CD8-positive, alpha-beta memory T cell (primary cell): ENCODE results near the gene NRP1. TPM values are rescaled to one million over a fixed set of nuclear protein-coding genes. Genes with fewer than 3 reads are reported as not detected.
"Not testable (repeated sequence)": the region's sequence is repeated elsewhere in the genome, so short reads cannot be mapped to it uniquely, and the experiment has no call there.

Experiments used
- CTCF ChIA-PET: fragments of 350-600 bp; sonication (Branson Sonifier 250); formaldehyde crosslinking; loops from one replicate; lab custom pipeline; 2021; ENCODE audit warnings: antibody characterized with exemption; lab: Charles Lee
- POLR2A ChIA-PET: fragments of 350-600 bp; sonication (Branson Sonifier 250); formaldehyde crosslinking; loops from one replicate; lab custom pipeline; 2021; ENCODE audit warnings: antibody characterized with exemption; lab: Charles Lee
- DNase-seq, 5 donors: peaks; one replicate each; pipeline versions ENCODE4 v3.0.0 to v3.0.0-alpha.2; 2020 to 2022; ENCODE audit warnings: mixed read lengths in 1 of 5
- H3K27ac ChIP-seq: one replicate; pipeline ENCODE4 v1.7.0; 2013; ENCODE audit warnings: low read depth, mild to moderate bottlenecking, low read length, moderate library complexity
- H3K27me3 ChIP-seq: 2 replicates; pipeline ENCODE4 v1.7.0; 2013; ENCODE audit warnings: low read length, mild to moderate bottlenecking; ENCODE audit not compliant: insufficient read depth, poor library complexity, severe bottlenecking
- H3K36me3 ChIP-seq: 2 replicates; pipeline ENCODE4 v1.7.0; 2013; ENCODE audit warnings: mild to moderate bottlenecking, low read length, moderate library complexity; ENCODE audit not compliant: insufficient read depth
- H3K4me1 ChIP-seq: 2 replicates; pipeline ENCODE4 v1.7.0; 2013; ENCODE audit warnings: mild to moderate bottlenecking, low read length, moderate library complexity; ENCODE audit not compliant: insufficient read depth
- H3K4me3 ChIP-seq: 2 replicates; pipeline ENCODE4 v1.7.0; 2013; ENCODE audit warnings: mild to moderate bottlenecking, low read length
- H3K9me3 ChIP-seq: 2 replicates; pipeline ENCODE4 v1.7.0; 2013; ENCODE audit warnings: mild to moderate bottlenecking, low read length
- H3K27ac Mint-ChIP-seq, 8 donors: one replicate each; pipeline ENCODE4 v1.8.0; 2020 to 2021; ENCODE audit warnings: mixed read lengths in 8 of 8, mild to moderate bottlenecking in 6 of 8, inconsistent platforms in 3 of 8, moderate library complexity in 3 of 8
- H3K27me3 Mint-ChIP-seq, 2 donors: one replicate each; pipeline ENCODE4 v1.8.0; 2020 to 2021; ENCODE audit warnings: mixed read lengths in 2 of 2, mild to moderate bottlenecking in 1 of 2, moderate library complexity in 1 of 2
- H3K36me3 Mint-ChIP-seq, 3 donors: one replicate each; pipeline ENCODE4 v1.8.0; 2020 to 2021; ENCODE audit warnings: mixed read lengths in 3 of 3, inconsistent platforms in 1 of 3, mild to moderate bottlenecking in 1 of 3
- H3K4me1 Mint-ChIP-seq, 3 donors: one replicate each; pipeline ENCODE4 v1.8.0; 2020 to 2021; ENCODE audit warnings: mixed read lengths in 3 of 3, inconsistent platforms in 1 of 3, mild to moderate bottlenecking in 1 of 3
- H3K4me3 Mint-ChIP-seq, 7 donors: one replicate each; pipeline ENCODE4 v1.8.0; 2020 to 2021; ENCODE audit warnings: mixed read lengths in 7 of 7, mild to moderate bottlenecking in 6 of 7, moderate library complexity in 4 of 7, inconsistent platforms in 2 of 7
- H3K9me3 Mint-ChIP-seq, 5 donors: one replicate each; pipeline ENCODE4 v1.8.0; 2020 to 2022; ENCODE audit warnings: mixed read lengths in 5 of 5, mild to moderate bottlenecking in 3 of 5, moderate library complexity in 2 of 5, inconsistent platforms in 1 of 5
- polyA plus RNA-seq: library from polyadenylated mRNA; unstranded; fragments of 300-500 nt; fragmentation: Illumina TruSeq; gene quantifications from one replicate; pipeline ENCODE4 v1.2.3, GENCODE V29; 2021
- total RNA-seq, 2 experiments: library from RNA; stranded (reverse); gene quantifications; one replicate each; pipeline ENCODE4 v1.2.3, GENCODE V29; 2021

The NRP1 gene
- total RNA-seq (1 to 10 TPM; 2.1 to 2.2 TPM), polyA plus RNA-seq (not detected)

DNA sequence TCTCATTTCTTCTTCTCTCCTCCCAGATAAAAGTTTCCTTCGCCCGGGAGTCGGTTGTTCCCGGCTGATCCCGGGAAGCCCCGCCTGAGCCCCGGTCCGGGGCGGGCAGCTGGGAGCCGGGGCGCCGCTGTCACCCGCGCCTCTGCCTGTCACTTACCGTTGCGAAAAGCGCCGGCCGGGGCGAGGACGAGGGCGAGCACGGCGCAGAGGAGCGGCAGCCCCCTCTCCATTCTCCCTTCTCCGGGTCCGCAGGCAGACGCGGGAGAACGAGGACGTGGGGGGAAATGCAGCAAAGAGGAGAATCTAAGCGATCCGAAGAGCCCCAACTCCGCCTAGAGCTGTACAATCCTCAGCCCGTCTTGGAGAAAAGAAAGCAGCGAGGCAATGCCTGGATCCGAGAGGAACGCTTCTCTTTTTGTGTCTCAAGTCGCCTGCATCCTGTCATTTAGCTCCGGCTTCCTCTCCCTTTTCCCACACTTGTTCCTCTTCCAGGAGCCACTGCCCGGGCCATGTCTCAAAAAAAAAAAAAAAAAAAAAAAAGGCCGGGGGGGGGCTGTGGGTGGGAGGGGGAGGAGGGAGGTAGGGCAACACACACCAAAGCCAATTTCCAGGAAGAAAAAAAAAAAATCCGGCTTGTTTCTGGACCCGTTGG, at the start of gene NRP1:
NRP1 (minus strand) TSS at position 515 of the 652 bp plus-strand sequence; CDS start at position 230, 285 bp downstream.
- H3K4me3 ChIP-seq, result peak within 1 kb of the TSS; percentile 9

DNA sequence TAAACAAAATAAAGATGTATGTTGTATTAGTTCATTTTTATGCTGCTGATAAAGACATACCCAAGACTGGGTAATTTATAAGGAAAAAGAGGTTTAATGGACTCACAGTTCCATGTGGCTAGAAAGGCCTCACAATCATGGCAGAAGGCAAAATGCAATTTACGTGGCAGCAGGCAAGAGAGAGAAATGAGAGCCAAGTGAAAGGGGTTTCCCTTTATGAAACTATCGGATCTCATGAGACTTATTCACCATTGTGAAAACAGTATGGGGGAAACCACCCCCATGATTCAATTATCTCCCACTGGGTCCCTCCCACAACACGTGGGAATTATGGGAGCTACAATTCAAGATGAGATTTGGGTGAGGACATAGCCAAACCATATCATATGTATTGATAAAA, 49.7 kb upstream of the NRP1 start:
- H3K4me1 ChIP-seq, DNase-seq, H3K27me3 Mint-ChIP-seq, H3K9me3 Mint-ChIP-seq, H3K36me3 ChIP-seq, H3K4me3 Mint-ChIP-seq, H3K4me3 ChIP-seq, H3K36me3 Mint-ChIP-seq, H3K27ac ChIP-seq, H3K27ac Mint-ChIP-seq, H3K27me3 ChIP-seq, H3K9me3 ChIP-seq, H3K4me1 Mint-ChIP-seq, CTCF ChIA-PET, POLR2A ChIA-PET: not testable (repeated sequence)

More for the DNA sequence above, at the start of gene NRP1:
- ChIA-PET CTCF (interaction anchor here (1.2 kb wide), 1 partner anchor 11 kb away, joined by 3 read pairs; no protein-coding TSS in a partner anchor), POLR2A (no interaction called here)
- H3K4me1 Mint-ChIP-seq, result peaks cover 19 to 36% (median 29%) of the 10 kb centered on the region in 3 donors
- H3K27ac Mint-ChIP-seq, result peak within 1 kb of the TSS in 4 of 8 donors; percentile 2 to 67 (median 36)
- H3K36me3 Mint-ChIP-seq, result peaks cover 0 to 2% (median 0%) of the 10 kb centered on the region in 3 donors
- H3K4me1 ChIP-seq, result peaks cover 14% of the 10 kb centered on the region
- H3K27ac ChIP-seq, result no peak within 1 kb of the TSS
- H3K27me3 Mint-ChIP-seq, result peaks cover 40 to 73% of the 10 kb centered on the region in 2 donors
- no peaks in the 10 kb centered on the region for H3K36me3 ChIP-seq
- no peaks in the 10 kb centered on the region for H3K9me3 Mint-ChIP-seq
- no peaks in the 10 kb centered on the region for H3K9me3 ChIP-seq
- H3K27me3 ChIP-seq, result peaks cover 38% of the 10 kb centered on the region
- DNase-seq, result no peak
- H3K4me3 Mint-ChIP-seq, result peak within 1 kb of the TSS; percentile 78 to 91 (median 83)

DNA sequence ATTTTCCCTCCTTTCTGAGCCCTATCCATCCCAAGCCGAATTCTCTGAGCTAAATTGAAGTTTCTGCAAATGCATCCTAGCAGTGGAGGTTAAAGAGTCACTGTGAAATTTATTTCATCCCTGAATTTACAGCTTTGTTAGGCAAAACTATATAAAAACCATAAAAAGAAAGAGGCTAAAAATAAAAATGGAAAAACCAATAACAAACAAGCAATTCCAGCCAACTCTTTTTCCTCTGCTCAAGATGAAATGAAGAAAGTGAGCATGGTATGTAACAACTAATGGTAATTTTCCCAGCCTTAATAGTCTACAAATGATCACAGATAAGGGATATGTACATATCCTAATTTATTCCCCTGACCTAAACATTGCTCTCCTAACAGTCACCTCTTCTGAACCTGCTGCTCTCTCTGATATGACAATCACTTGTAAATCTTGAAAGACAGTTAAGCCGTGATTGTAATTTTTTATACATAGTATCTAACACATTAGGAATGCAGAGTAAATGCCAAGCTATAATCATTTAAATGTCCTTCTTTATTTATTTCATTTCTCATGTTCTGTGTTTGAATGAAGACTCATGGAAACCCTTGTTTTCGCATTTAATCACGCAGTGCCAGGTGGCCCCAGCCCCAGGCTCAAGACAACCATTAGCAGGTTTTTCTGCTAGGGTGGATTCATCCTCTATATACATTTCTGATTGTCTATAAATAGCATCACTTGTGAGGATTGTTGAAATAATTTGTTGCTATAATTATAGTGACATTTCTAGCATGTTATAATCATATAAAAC, 48.6 kb upstream of the NRP1 start:
- ChIA-PET POLR2A (no interaction called here), CTCF (no interaction called here)
- Histone ChIP-seq H3K27ac (no peak overlapping the region), H3K4me1 (no peaks in the 10 kb centered on the region), H3K27me3 (peaks cover 4% of the 10 kb centered on the region), H3K9me3 (no peaks in the 10 kb centered on the region), H3K4me3 (no peak overlapping the region), H3K36me3 (no peaks in the 10 kb centered on the region)
- Mint-ChIP-seq H3K27ac (no peak overlapping the region), H3K4me3 (no peak overlapping the region), H3K9me3 (no peaks in the 10 kb centered on the region), H3K4me1 (no peaks in the 10 kb centered on the region), H3K36me3 (no peaks in the 10 kb centered on the region), H3K27me3 (peaks cover 7 to 10% of the 10 kb centered on the region in 2 donors)
- DNase-seq, result no peak

DNA sequence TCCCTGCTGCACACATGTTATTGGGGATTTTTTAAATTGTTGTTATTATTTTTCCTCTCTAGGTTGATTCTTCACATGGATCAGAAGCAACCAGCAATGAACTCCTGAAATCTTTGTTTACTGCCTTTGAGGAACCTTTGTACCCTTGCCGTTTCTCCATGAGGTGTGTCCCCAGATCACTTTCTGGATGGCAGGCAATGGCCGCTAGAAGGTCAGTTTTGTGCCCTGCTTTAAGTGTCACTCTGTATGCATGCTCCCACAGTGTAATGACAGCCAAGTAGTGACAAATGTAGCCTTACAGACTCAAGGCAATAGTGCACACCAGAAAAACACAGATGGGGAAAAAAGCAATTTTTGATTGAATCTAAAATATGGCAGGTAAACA, 47.7 kb upstream of the NRP1 start:
- no peaks in the 10 kb centered on the region for H3K36me3 ChIP-seq
- no peak overlapping the region for H3K27ac ChIP-seq
- H3K27me3 Mint-ChIP-seq, result peaks cover 10 to 12% of the 10 kb centered on the region in 2 donors
- no peaks in the 10 kb centered on the region for H3K4me1 ChIP-seq
- no peaks in the 10 kb centered on the region for H3K4me1 Mint-ChIP-seq
- no peaks in the 10 kb centered on the region for H3K9me3 ChIP-seq
- POLR2A ChIA-PET, result no interaction called here
- H3K36me3 Mint-ChIP-seq, result no peaks in the 10 kb centered on the region
- no peak overlapping the region for H3K27ac Mint-ChIP-seq
- no peak overlapping the region for H3K4me3 ChIP-seq
- no peak for DNase-seq
- CTCF ChIA-PET, result no interaction called here
- H3K9me3 Mint-ChIP-seq, result no peaks in the 10 kb centered on the region
- peaks cover 4% of the 10 kb centered on the region for H3K27me3 ChIP-seq
- H3K4me3 Mint-ChIP-seq, result no peak overlapping the region

DNA sequence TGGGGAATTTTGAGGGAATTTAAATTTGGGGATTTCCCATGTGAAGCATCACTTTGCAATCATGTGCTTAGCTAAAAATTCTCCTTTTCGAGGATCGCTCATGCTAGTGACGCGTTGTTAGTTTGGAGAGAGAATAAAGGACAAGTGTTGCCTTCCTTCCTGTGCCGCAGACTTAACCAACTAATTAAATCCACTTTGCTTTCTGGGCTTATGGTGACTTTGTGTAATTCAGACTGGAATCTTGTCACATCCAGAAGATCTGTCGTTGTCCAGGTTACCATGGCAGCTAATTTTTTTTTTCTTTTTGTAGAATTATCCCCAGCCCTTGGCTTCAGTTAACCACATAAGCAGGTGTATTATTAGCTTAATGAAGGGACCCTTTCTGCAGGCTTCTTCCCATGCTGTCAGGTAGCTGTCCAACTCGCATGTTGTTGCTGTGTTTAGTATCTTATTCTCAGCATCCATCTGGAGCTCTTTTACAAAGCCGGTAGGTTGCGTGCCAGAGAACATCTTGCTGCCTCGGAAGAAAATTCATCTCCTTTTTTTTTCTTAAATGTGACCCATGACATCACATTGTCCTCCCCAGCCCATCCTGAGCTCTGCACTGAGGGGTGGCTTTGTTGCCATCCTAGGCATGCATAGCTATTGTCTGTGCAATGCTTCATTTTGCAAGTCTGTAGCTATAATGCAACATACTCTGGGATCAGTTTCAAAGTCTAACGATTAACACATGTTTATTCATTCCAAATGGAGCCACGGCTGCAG, 47.2 kb upstream of the NRP1 start:
- ChIA-PET CTCF (no interaction called here), POLR2A (interaction anchor here (1.0 kb wide), 1 partner anchor 9 kb away, joined by 3 read pairs; no protein-coding TSS in a partner anchor)
- H3K27ac Mint-ChIP-seq, result no peak overlapping the region
- no peaks in the 10 kb centered on the region for H3K9me3 Mint-ChIP-seq
- Histone ChIP-seq H3K4me3 (no peak overlapping the region), H3K27me3 (peaks cover 4% of the 10 kb centered on the region), H3K27ac (no peak overlapping the region), H3K4me1 (no peaks in the 10 kb centered on the region), H3K9me3 (no peaks in the 10 kb centered on the region), H3K36me3 (no peaks in the 10 kb centered on the region)
- no peak for DNase-seq
- H3K4me3 Mint-ChIP-seq, result no peak overlapping the region
- no peaks in the 10 kb centered on the region for H3K4me1 Mint-ChIP-seq
- no peaks in the 10 kb centered on the region for H3K36me3 Mint-ChIP-seq
- H3K27me3 Mint-ChIP-seq, result peaks cover 10 to 12% of the 10 kb centered on the region in 2 donors

DNA sequence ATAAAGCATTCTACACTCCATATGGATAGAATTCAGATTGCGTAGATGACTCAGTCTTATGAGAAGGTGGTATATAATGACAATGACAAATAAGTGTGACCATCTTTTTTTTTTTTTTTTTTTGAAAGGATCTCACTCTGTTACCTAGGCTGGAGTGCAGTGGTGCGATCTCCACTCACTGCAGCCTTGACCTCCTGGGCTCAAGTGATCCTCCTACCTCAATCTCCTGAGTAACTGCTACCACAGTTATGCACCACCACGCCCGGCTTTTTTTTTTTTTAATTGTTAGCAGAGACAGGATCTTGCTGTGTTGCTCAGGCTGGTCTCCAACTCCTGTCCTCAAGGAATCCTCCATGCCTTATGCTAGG, 43.2 kb upstream of the NRP1 start:
- POLR2A ChIA-PET, result no interaction called here
- Histone ChIP-seq H3K27ac (no peak overlapping the region), H3K27me3 (no peaks in the 10 kb centered on the region), H3K9me3 (no peaks in the 10 kb centered on the region), H3K4me1 (no peaks in the 10 kb centered on the region), H3K36me3 (no peaks in the 10 kb centered on the region), H3K4me3 (no peak overlapping the region)
- Mint-ChIP-seq H3K27ac (no peak overlapping the region), H3K36me3 (no peaks in the 10 kb centered on the region), H3K4me3 (no peak overlapping the region), H3K9me3 (no peaks in the 10 kb centered on the region), H3K4me1 (no peaks in the 10 kb centered on the region), H3K27me3 (peaks cover 10% of the 10 kb centered on the region in 2 donors)
- CTCF ChIA-PET, result no interaction called here
- no peak for DNase-seq

GRCh38 chr10:33376976-33377657, 42.6 kb upstream of the NRP1 start:
- no peak for DNase-seq
- H3K27ac Mint-ChIP-seq, result no peak overlapping the region
- no peaks in the 10 kb centered on the region for H3K9me3 Mint-ChIP-seq
- peaks cover 10 to 14% of the 10 kb centered on the region in 2 donors for H3K27me3 Mint-ChIP-seq
- CTCF ChIA-PET, result no interaction called here
- no peaks in the 10 kb centered on the region for H3K9me3 ChIP-seq
- no peaks in the 10 kb centered on the region for H3K36me3 Mint-ChIP-seq
- no peak overlapping the region for H3K4me3 Mint-ChIP-seq
- no peak overlapping the region for H3K4me3 ChIP-seq
- H3K27me3 ChIP-seq, result no peaks in the 10 kb centered on the region
- no peaks in the 10 kb centered on the region for H3K4me1 Mint-ChIP-seq
- no peaks in the 10 kb centered on the region for H3K4me1 ChIP-seq
- no peak overlapping the region for H3K27ac ChIP-seq
- H3K36me3 ChIP-seq, result no peaks in the 10 kb centered on the region
- POLR2A ChIA-PET, result no interaction called here
